GM20431 (cell line): ENCODE results near the gene MACROH2A1.

ENCODE experiments used
- in situ Hi-C: fragments of 300-500 bp; cut with MseI, MboI; formaldehyde crosslinking; loops from one replicate; pipeline ENCODE4 v1.15.0; 2020; ENCODE audit warnings: low sequenced_read_pairs; ENCODE audit not compliant: unreplicated experiment

The MACROH2A1 gene

GRCh38 chr5:135437422-135437795 is 38.4 kb upstream of the MACROH2A1 start:
- in situ Hi-C loops = no loop called here

- in situ Hi-C loops = no loop called here
Measured at GRCh38 chr5:135436951-135437418, 38.0 kb upstream of the MACROH2A1 start.

GRCh38 chr5:135435467-135436330 is 36.7 kb upstream of the MACROH2A1 start:
- in situ Hi-C loops = no loop called here

GRCh38 chr5:135434591-135435466 is 35.8 kb upstream of the MACROH2A1 start:
- in situ Hi-C loops = no loop called here

- in situ Hi-C loops = no loop called here
Measured at GRCh38 chr5:135433681-135434426, 34.8 kb upstream of the MACROH2A1 start.

GRCh38 chr5:135432113-135432512 is 33.1 kb upstream of the MACROH2A1 start:
- in situ Hi-C loops = no loop called here

- in situ Hi-C loops = no loop called here
Measured at GRCh38 chr5:135430135-135430437, 31.1 kb upstream of the MACROH2A1 start.

- in situ Hi-C loops = no loop called here
Measured at GRCh38 chr5:135429301-135430134, 30.5 kb upstream of the MACROH2A1 start.

- in situ Hi-C loops = no loop called here
Measured at GRCh38 chr5:135428586-135428985, 29.6 kb upstream of the MACROH2A1 start.

GRCh38 chr5:135426102-135427082 is 27.4 kb upstream of the MACROH2A1 start:
- in situ Hi-C loops = no loop called here

- in situ Hi-C loops = no loop called here
Measured at GRCh38 chr5:135425641-135426040, 26.6 kb upstream of the MACROH2A1 start.

GRCh38 chr5:135423846-135424168 is 24.8 kb upstream of the MACROH2A1 start:
- in situ Hi-C loops = no loop called here

GRCh38 chr5:135423146-135423845 is 24.3 kb upstream of the MACROH2A1 start:
- in situ Hi-C loops = no loop called here

- in situ Hi-C loops = no loop called here
Measured at GRCh38 chr5:135422419-135422818, 23.4 kb upstream of the MACROH2A1 start.

GRCh38 chr5:135417083-135417482 is 18.1 kb upstream of the MACROH2A1 start:
- in situ Hi-C loops = no loop called here

GRCh38 chr5:135405082-135405481 is 6.1 kb upstream of the MACROH2A1 start:
- in situ Hi-C loops = no loop called here

- in situ Hi-C loops = no loop called here
Measured at GRCh38 chr5:135402031-135402430, 3.0 kb upstream of the MACROH2A1 start.

- in situ Hi-C loops = no loop called here
Measured at GRCh38 chr5:135400866-135401265, 1.8 kb upstream of the MACROH2A1 start.
